COLO829 (cell line): ENCODE measurements around the gene FKBP5.
A peak's percentile ranks its signal among the peaks of the same experiment; 100 is the strongest.
"Not testable (repeated sequence)": the region's sequence is repeated elsewhere in the genome, so short reads cannot be mapped to it uniquely, and the experiment has no call there.

Source experiments
- DNase-seq: peaks from one replicate; pipeline ENCODE4 v3.0.0; 2012; ENCODE audit warnings: low spot score

The FKBP5 gene

GRCh38 chr6:35609588-35609987, 79.1 kb downstream of the FKBP5 start:
- DNase-seq = no peak

- DNase-seq = no peak
Measured at GRCh38 chr6:35607517-35608233, 81.0 kb downstream of the FKBP5 start.

GRCh38 chr6:35605600-35605999, 83.1 kb downstream of the FKBP5 start:
- DNase-seq = no peak

GRCh38 chr6:35603326-35604202, 85.2 kb downstream of the FKBP5 start:
- no peak for DNase-seq

GRCh38 chr6:35602133-35602946, 86.4 kb downstream of the FKBP5 start:
- DNase-seq = peak; percentile 17

- peak; percentile 88 for DNase-seq
Measured at GRCh38 chr6:35601331-35602132, 87.2 kb downstream of the FKBP5 start.

- no peak for DNase-seq
Measured at GRCh38 chr6:35600659-35601125, 88.0 kb downstream of the FKBP5 start.

- no peak for DNase-seq
Measured at GRCh38 chr6:35599761-35600658, 88.7 kb downstream of the FKBP5 start.

- DNase-seq = not testable (repeated sequence)
Measured at GRCh38 chr6:35598621-35599020, 90.1 kb downstream of the FKBP5 start.

GRCh38 chr6:35596448-35597442, 92.0 kb downstream of the FKBP5 start:
- peak; percentile 93 for DNase-seq

- DNase-seq = no peak
Measured at GRCh38 chr6:35594503-35595186, 94.1 kb downstream of the FKBP5 start.

- DNase-seq = no peak
Measured at GRCh38 chr6:35592178-35592577, 96.5 kb downstream of the FKBP5 start.

GRCh38 chr6:35590622-35591066, 98.1 kb downstream of the FKBP5 start:
- no peak for DNase-seq

- DNase-seq = no peak
Measured at GRCh38 chr6:35589904-35590303, 98.8 kb downstream of the FKBP5 start.

- DNase-seq = no peak
Measured at GRCh38 chr6:35589201-35589739, 99.4 kb downstream of the FKBP5 start.

GRCh38 chr6:35587167-35587566, 101.5 kb downstream of the FKBP5 start:
- DNase-seq = no peak

- DNase-seq = no peak
Measured at GRCh38 chr6:35586542-35586941, 102.2 kb downstream of the FKBP5 start.

GRCh38 chr6:35585658-35586057, 103.1 kb downstream of the FKBP5 start:
- DNase-seq = no peak
